WTC11 (cell line): Measurements from ENCODE around the gene LCE5A.

ENCODE experiments used
- FOXJ3 ChIP-seq: sonication (generic); formaldehyde crosslinking; IDR thresholded peaks from 2 replicates; pipeline ENCODE4 v1.9.0; 2021; ENCODE audit warnings: missing genetic modification reagents, mild to moderate bottlenecking, borderline replicate concordance
- HMGA2 ChIP-seq: fragments of 250-450 bp; sonication (Bioruptor Pico); IDR thresholded peaks from 2 replicates; pipeline ENCODE4 v1.4.0; 2021; ENCODE audit warnings: mild to moderate bottlenecking, moderate library complexity
- MXD4 ChIP-seq: fragments of 250-450 bp; sonication (Bioruptor Pico); IDR thresholded peaks from 2 replicates; pipeline ENCODE4 v1.8.0; 2021; ENCODE audit warnings: mild to moderate bottlenecking, moderate library complexity, borderline replicate concordance
- ZBTB21 ChIP-seq: sonication (generic); formaldehyde crosslinking; IDR thresholded peaks from 2 replicates; pipeline ENCODE4 v1.8.1; 2023; ENCODE audit warnings: mild to moderate bottlenecking, missing genetic modification reagents, borderline replicate concordance
- ZNF232 ChIP-seq: sonication (generic); formaldehyde crosslinking; IDR thresholded peaks from 2 replicates; pipeline ENCODE4 v1.8.0; 2022; ENCODE audit warnings: mild to moderate bottlenecking, missing genetic modification reagents
- ZNF423 ChIP-seq: fragments of 250-450 bp; sonication (Bioruptor Pico); IDR thresholded peaks from 2 replicates; pipeline ENCODE4 v2.1.2; 2022; ENCODE audit warnings: mild to moderate bottlenecking, moderate library complexity
- TF ChIP-seq, protein P1 (sequence below): sonication (generic); formaldehyde crosslinking; IDR thresholded peaks from 2 replicates; pipeline ENCODE4 v1.8.0; 2022; ENCODE audit warnings: mild to moderate bottlenecking, missing genetic modification reagents
- TF ChIP-seq, protein P2 (sequence below): sonication (generic); formaldehyde crosslinking; IDR thresholded peaks from 2 replicates; pipeline ENCODE4 v1.8.1; 2022; ENCODE audit warnings: low read depth, missing genetic modification reagents, borderline replicate concordance
- TF ChIP-seq, protein P3 (sequence below): fragments of 200-600 bp; IDR thresholded peaks from 2 replicates; pipeline ENCODE4 v1.8.0; 2022; ENCODE audit warnings: antibody characterized with exemption
- TF ChIP-seq, protein P4 (sequence below): sonication (generic); formaldehyde crosslinking; IDR thresholded peaks from 2 replicates; pipeline ENCODE4 v1.8.0; 2022; ENCODE audit warnings: mild to moderate bottlenecking, missing genetic modification reagents
- TF ChIP-seq, protein P5 (sequence below): sonication (generic); formaldehyde crosslinking; IDR thresholded peaks from 2 replicates; pipeline ENCODE4 v1.8.0; 2022; ENCODE audit warnings: missing genetic modification reagents
- TF ChIP-seq, protein P6 (sequence below): sonication (generic); formaldehyde crosslinking; conservative IDR thresholded peaks from 2 replicates; pipeline ENCODE4 v1.8.1; 2023; ENCODE audit warnings: mild to moderate bottlenecking, low read depth, missing genetic modification reagents, moderate library complexity

DNA sequence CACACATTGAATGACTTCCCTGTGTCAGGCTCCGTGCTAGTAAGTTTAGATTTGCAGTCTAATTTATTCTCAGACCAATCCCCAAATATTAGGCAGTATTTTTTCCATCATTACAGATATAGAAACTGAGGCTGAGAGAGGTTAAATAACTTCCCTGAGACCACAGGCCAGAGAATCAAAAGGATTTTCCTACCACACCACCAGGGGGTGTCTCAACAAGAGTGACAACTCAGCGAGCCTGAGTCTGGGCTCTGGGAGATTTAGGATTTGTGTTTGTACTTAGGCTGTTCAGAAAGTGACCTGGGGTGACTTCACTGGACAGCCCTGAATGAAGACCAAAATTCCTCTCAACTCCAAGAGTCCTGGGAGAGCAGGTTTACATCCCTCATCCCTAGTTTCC lies 13.3 kb upstream of the LCE5A start:
- TF ChIP-seq, protein P1, sequence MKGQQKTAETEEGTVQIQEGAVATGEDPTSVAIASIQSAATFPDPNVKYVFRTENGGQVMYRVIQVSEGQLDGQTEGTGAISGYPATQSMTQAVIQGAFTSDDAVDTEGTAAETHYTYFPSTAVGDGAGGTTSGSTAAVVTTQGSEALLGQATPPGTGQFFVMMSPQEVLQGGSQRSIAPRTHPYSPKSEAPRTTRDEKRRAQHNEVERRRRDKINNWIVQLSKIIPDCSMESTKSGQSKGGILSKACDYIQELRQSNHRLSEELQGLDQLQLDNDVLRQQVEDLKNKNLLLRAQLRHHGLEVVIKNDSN = no peak
- TF ChIP-seq ZNF232 (CRISPR knock-in tag) = no peak
- TF ChIP-seq, protein P2, sequence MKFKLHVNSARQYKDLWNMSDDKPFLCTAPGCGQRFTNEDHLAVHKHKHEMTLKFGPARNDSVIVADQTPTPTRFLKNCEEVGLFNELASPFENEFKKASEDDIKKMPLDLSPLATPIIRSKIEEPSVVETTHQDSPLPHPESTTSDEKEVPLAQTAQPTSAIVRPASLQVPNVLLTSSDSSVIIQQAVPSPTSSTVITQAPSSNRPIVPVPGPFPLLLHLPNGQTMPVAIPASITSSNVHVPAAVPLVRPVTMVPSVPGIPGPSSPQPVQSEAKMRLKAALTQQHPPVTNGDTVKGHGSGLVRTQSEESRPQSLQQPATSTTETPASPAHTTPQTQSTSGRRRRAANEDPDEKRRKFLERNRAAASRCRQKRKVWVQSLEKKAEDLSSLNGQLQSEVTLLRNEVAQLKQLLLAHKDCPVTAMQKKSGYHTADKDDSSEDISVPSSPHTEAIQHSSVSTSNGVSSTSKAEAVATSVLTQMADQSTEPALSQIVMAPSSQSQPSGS (CRISPR knock-in tag) = no peak
- no peak for TF ChIP-seq MXD4
- TF ChIP-seq, protein P3, sequence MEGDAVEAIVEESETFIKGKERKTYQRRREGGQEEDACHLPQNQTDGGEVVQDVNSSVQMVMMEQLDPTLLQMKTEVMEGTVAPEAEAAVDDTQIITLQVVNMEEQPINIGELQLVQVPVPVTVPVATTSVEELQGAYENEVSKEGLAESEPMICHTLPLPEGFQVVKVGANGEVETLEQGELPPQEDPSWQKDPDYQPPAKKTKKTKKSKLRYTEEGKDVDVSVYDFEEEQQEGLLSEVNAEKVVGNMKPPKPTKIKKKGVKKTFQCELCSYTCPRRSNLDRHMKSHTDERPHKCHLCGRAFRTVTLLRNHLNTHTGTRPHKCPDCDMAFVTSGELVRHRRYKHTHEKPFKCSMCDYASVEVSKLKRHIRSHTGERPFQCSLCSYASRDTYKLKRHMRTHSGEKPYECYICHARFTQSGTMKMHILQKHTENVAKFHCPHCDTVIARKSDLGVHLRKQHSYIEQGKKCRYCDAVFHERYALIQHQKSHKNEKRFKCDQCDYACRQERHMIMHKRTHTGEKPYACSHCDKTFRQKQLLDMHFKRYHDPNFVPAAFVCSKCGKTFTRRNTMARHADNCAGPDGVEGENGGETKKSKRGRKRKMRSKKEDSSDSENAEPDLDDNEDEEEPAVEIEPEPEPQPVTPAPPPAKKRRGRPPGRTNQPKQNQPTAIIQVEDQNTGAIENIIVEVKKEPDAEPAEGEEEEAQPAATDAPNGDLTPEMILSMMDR = no peak
- TF ChIP-seq, protein P4, sequence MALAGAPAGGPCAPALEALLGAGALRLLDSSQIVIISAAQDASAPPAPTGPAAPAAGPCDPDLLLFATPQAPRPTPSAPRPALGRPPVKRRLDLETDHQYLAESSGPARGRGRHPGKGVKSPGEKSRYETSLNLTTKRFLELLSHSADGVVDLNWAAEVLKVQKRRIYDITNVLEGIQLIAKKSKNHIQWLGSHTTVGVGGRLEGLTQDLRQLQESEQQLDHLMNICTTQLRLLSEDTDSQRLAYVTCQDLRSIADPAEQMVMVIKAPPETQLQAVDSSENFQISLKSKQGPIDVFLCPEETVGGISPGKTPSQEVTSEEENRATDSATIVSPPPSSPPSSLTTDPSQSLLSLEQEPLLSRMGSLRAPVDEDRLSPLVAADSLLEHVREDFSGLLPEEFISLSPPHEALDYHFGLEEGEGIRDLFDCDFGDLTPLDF (CRISPR knock-in tag) = no peak
- TF ChIP-seq HMGA2 (CRISPR knock-in tag) = no peak
- no peak for TF ChIP-seq ZBTB21 (CRISPR knock-in tag)
- TF ChIP-seq ZNF423 = no peak
- TF ChIP-seq, protein P5, sequence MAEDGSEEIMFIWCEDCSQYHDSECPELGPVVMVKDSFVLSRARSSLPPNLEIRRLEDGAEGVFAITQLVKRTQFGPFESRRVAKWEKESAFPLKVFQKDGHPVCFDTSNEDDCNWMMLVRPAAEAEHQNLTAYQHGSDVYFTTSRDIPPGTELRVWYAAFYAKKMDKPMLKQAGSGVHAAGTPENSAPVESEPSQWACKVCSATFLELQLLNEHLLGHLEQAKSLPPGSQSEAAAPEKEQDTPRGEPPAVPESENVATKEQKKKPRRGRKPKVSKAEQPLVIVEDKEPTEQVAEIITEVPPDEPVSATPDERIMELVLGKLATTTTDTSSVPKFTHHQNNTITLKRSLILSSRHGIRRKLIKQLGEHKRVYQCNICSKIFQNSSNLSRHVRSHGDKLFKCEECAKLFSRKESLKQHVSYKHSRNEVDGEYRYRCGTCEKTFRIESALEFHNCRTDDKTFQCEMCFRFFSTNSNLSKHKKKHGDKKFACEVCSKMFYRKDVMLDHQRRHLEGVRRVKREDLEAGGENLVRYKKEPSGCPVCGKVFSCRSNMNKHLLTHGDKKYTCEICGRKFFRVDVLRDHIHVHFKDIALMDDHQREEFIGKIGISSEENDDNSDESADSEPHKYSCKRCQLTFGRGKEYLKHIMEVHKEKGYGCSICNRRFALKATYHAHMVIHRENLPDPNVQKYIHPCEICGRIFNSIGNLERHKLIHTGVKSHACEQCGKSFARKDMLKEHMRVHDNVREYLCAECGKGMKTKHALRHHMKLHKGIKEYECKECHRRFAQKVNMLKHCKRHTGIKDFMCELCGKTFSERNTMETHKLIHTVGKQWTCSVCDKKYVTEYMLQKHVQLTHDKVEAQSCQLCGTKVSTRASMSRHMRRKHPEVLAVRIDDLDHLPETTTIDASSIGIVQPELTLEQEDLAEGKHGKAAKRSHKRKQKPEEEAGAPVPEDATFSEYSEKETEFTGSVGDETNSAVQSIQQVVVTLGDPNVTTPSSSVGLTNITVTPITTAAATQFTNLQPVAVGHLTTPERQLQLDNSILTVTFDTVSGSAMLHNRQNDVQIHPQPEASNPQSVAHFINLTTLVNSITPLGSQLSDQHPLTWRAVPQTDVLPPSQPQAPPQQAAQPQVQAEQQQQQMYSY (CRISPR knock-in tag) = no peak
- TF ChIP-seq FOXJ3 = no peak
- TF ChIP-seq, protein P6, sequence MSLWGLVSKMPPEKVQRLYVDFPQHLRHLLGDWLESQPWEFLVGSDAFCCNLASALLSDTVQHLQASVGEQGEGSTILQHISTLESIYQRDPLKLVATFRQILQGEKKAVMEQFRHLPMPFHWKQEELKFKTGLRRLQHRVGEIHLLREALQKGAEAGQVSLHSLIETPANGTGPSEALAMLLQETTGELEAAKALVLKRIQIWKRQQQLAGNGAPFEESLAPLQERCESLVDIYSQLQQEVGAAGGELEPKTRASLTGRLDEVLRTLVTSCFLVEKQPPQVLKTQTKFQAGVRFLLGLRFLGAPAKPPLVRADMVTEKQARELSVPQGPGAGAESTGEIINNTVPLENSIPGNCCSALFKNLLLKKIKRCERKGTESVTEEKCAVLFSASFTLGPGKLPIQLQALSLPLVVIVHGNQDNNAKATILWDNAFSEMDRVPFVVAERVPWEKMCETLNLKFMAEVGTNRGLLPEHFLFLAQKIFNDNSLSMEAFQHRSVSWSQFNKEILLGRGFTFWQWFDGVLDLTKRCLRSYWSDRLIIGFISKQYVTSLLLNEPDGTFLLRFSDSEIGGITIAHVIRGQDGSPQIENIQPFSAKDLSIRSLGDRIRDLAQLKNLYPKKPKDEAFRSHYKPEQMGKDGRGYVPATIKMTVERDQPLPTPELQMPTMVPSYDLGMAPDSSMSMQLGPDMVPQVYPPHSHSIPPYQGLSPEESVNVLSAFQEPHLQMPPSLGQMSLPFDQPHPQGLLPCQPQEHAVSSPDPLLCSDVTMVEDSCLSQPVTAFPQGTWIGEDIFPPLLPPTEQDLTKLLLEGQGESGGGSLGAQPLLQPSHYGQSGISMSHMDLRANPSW (CRISPR knock-in tag) = no peak
